Measurements from ENCODE around the gene ZNF205. TPM values are rescaled to one million over a fixed set of nuclear protein-coding genes. Genes with fewer than 3 reads are reported as not detected.

The ZNF205 gene
- total and polyA plus RNA-seq, 2 experiments from 2014 or later, result 13.2 to 37.3 TPM

DNA sequence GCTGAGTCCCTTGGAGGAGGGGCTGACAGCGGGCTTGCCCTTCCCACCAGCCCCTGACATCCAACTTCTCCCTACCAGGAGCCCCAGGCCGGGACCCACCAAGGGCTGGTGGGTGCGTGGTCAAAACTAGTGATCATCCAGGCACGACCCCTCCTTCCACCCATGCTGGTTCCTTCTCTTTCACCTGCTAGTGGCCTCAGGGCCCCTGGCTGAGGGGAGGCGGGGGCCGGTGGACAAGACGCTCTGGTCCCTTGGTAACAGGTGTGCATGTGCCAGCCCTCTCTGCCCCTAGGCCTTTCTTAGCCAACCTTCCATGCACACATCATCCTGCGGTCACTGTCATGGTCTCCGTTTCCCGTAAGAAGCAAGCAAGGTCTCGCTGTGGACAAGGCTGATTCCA, 30.8 kb downstream of the ZNF205 start:
- H3K27ac ChIP-seq, result no peak overlapping the region
- no peak for DNase-seq (ENCODE audit: low read depth in 1 of 2, low spot score in 1 of 2)

DNA sequence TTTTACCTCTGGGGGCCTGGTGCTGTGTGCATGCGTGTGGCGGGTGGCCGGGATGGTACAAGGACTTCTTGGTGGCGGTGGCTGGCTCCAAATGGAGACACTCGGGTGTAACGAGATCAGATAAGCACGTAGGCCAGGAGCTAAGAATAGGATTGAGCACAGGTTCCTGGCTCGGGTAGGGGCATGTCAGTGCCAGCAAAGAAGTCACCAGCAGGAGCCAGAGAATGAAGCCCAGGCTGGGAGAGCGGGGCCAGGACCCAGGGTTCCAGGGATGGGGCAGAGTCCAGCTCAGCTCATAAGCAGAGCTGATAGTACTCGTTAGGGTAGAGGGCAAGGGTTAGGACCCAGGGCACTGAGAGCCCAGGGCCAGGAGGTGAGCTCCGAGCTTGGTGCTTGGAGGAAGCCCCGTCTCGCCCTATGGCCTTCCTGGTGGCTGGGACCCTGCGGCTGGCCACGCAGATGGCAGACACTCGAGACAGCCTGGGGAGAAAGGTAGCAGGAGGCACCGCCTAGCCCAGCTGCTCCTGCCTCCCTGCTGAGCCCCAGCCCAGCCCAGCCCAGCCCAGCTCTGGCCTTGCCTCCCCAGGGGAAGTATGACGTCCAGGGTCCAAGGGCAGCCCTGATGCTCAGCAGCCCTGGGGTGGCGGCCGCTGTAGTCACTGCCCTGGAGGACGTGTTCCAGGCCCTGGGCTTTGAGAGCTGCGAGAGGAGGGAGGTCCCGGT, 31.4 kb downstream of the ZNF205 start:
- no peak for DNase-seq (ENCODE audit: low read depth in 1 of 2, low spot score in 1 of 2)
- no peak overlapping the region for H3K27ac ChIP-seq
- peaks cover 10% of the 10 kb centered on the region for H3K4me1 ChIP-seq (ENCODE audit: low read depth)

More for the DNA sequence above, 30.8 kb downstream of the ZNF205 start:
- Histone ChIP-seq H3K27me3 (peaks cover under 1% of the 10 kb centered on the region), H3K4me1 (ENCODE audit: low read depth) (peaks cover 10% of the 10 kb centered on the region), H3K36me3 (no peaks in the 10 kb centered on the region), H3K4me3 (no peak overlapping the region), H3K9me3 (ENCODE audit: low read depth) (no peaks in the 10 kb centered on the region)
- TF ChIP-seq, protein P1, sequence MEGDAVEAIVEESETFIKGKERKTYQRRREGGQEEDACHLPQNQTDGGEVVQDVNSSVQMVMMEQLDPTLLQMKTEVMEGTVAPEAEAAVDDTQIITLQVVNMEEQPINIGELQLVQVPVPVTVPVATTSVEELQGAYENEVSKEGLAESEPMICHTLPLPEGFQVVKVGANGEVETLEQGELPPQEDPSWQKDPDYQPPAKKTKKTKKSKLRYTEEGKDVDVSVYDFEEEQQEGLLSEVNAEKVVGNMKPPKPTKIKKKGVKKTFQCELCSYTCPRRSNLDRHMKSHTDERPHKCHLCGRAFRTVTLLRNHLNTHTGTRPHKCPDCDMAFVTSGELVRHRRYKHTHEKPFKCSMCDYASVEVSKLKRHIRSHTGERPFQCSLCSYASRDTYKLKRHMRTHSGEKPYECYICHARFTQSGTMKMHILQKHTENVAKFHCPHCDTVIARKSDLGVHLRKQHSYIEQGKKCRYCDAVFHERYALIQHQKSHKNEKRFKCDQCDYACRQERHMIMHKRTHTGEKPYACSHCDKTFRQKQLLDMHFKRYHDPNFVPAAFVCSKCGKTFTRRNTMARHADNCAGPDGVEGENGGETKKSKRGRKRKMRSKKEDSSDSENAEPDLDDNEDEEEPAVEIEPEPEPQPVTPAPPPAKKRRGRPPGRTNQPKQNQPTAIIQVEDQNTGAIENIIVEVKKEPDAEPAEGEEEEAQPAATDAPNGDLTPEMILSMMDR (IDR thresholded peaks at IDR 0.05; ENCODE audit: low read depth, low read length), result no peak

DNA sequence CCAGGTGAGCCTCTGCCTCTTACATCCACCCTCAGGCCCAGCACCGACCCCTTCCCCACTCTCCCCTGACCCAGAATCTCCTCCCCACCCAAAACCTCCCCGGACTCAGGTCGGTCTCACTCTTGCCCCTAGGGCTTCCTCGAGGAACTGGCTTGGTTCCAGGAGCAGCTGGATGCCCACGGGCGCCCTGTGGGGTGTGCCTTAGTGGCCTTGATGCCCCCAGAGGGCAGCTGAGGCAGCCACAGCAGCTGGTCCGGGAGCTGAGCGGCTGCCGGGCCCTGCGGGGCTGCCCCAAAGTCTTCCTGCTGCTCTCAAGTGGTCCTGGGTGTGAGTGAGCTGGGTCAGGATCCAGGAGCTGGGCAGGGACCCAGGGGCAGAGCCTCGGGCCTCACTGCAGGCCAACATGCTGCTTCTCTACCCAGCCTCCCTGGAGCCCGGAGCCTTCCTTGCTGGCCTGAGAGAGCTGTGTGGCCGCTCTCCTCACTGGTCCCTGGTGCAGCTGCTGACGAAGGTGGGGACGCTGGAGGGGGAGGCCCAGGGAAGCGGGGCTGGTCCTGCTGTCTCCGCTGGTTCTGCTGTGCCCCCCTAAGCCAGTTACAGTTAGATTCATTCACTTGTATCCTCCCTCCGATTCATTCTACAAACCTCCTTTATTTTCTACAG, 32.1 kb downstream of the ZNF205 start:
- Histone ChIP-seq H3K27me3 (peaks cover 6% of the 10 kb centered on the region), H3K9me3 (ENCODE audit: low read depth) (no peaks in the 10 kb centered on the region), H3K4me1 (ENCODE audit: low read depth) (peaks cover 10% of the 10 kb centered on the region), H3K27ac (no peak overlapping the region), H3K36me3 (no peaks in the 10 kb centered on the region), H3K4me3 (no peak overlapping the region)
- TF ChIP-seq, protein P1 (IDR thresholded peaks at IDR 0.05; ENCODE audit: low read depth, low read length), result no peak
- no peak for DNase-seq (ENCODE audit: low read depth in 1 of 2, low spot score in 1 of 2)

More for the DNA sequence above, 31.4 kb downstream of the ZNF205 start:
- TF ChIP-seq, protein P1 (IDR thresholded peaks at IDR 0.05; ENCODE audit: low read depth, low read length), result no peak
- Histone ChIP-seq H3K27me3 (peaks cover 6% of the 10 kb centered on the region), H3K9me3 (ENCODE audit: low read depth) (no peaks in the 10 kb centered on the region), H3K36me3 (no peaks in the 10 kb centered on the region), H3K4me3 (no peak overlapping the region)

DNA sequence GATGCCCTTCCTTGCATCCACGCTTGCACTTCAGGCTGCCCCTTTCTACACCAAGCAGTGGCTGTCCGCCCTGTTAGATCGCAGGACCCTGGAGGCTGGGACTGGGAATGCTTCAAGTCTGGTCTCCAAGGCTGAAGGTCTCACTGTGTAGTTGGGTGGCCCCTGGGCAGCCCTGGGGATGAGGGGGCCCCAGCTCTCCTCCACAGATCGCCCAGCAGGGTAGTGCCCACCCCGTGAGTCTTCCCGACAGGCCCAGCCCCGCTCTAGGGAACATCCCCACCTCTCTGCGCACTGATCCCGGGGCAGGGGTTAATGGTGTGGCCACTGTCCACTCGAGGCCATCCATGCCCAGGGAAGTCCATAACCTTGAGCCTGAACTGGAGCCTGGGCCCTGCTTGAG, 32.8 kb downstream of the ZNF205 start:
- Histone ChIP-seq H3K9me3 (ENCODE audit: low read depth) (no peaks in the 10 kb centered on the region), H3K27ac (no peak overlapping the region), H3K4me1 (ENCODE audit: low read depth) (peaks cover 10% of the 10 kb centered on the region), H3K36me3 (no peaks in the 10 kb centered on the region), H3K4me3 (no peak overlapping the region), H3K27me3 (peaks cover 6% of the 10 kb centered on the region)
- TF ChIP-seq, protein P1 (IDR thresholded peaks at IDR 0.05; ENCODE audit: low read depth, low read length), result no peak
- DNase-seq (ENCODE audit: low read depth in 1 of 2, low spot score in 1 of 2), result no peak

DNA sequence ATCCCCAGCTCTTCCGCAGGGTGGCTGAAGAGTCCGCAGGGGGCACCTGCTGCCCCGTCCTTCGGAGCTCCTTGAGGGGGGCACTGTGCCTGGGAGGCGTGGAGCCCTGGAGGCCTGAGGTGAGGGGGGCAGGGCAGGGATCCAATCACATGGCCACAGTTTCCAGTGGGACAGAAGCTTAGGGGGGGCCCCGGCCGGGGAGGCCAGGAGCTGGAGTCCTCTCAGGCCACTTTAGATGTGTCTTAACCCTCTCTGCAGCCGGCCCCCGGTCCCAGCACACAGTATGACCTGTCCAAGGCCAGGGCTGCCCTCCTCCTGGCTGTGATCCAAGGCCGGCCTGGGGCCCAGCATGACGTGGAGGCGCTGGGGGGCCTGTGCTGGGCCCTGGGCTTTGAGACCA, 33.3 kb downstream of the ZNF205 start:
- TF ChIP-seq, protein P1 (IDR thresholded peaks at IDR 0.05; ENCODE audit: low read depth, low read length), result no peak

More for the DNA sequence above, 33.3 kb downstream of the ZNF205 start:
- no peak overlapping the region for H3K4me3 ChIP-seq
- no peaks in the 10 kb centered on the region for H3K36me3 ChIP-seq
- H3K27ac ChIP-seq, result no peak overlapping the region
- peaks cover 6% of the 10 kb centered on the region for H3K27me3 ChIP-seq
- no peak for DNase-seq (ENCODE audit: low read depth in 1 of 2, low spot score in 1 of 2)
- peaks cover 10% of the 10 kb centered on the region for H3K4me1 ChIP-seq (ENCODE audit: low read depth)
- H3K9me3 ChIP-seq (ENCODE audit: low read depth), result no peaks in the 10 kb centered on the region
